Measurements from ENCODE around the gene MED9. TPM values are rescaled to one million over a fixed set of nuclear protein-coding genes. Genes with fewer than 3 reads are reported as not detected.

The MED9 gene
- total and polyA plus RNA-seq, 2 of the 8 experiments (the other 6 are each of a cell fraction or from before 2014, with no cell fraction given), result 15.8 to 19.7 TPM

- Histone ChIP-seq H2AFZ (ENCODE audit: low read length) (no peak overlapping the region), H4K91ac (replicated peaks; ENCODE audit: insufficient read length, low read length) (no peak overlapping the region), H4K5ac (ENCODE audit: insufficient read length, low read depth, low read length) (no peak overlapping the region), H3K18ac (ENCODE audit: extremely low read depth, low read length) (no peak overlapping the region), H3K14ac (ENCODE audit: insufficient read length) (no peak overlapping the region), H3K23ac (ENCODE audit: insufficient read length) (no peak overlapping the region), H3K4me3 (ENCODE audit: extremely low read depth in 1 of 4, insufficient read depth in 2 of 4, low read depth in 3 of 4, low read length in 4 of 4) (no peak overlapping the region), H2BK20ac (ENCODE audit: low read length) (no peak overlapping the region), H2BK15ac (ENCODE audit: low read length) (no peak overlapping the region), H2AK5ac (ENCODE audit: low read depth, low read length) (no peak overlapping the region), H3K79me2 (ENCODE audit: control insufficient read depth in 1 of 2, insufficient read depth in 2 of 2, low read length in 2 of 2) (no peaks in the 10 kb centered on the region), H3K79me1 (ENCODE audit: low read depth, low read length) (no peaks in the 10 kb centered on the region), H2BK5ac (ENCODE audit: low read depth, low read length) (no peak overlapping the region), H3K4me1 (replicated peaks in 1 of 4; ENCODE audit: control insufficient read depth in 3 of 4, insufficient read depth in 4 of 4, low read length in 3 of 4) (no peaks in the 10 kb centered on the region), H3K9me3 (ENCODE audit: insufficient read depth in 2 of 2, low read depth in 1 of 2, low read length in 1 of 2) (no peaks in the 10 kb centered on the region), H3K9ac (replicated peaks in 1 of 4; ENCODE audit: extremely low read depth in 1 of 4, low read depth in 3 of 4, low read length in 3 of 4) (no peak overlapping the region), H2BK120ac (replicated peaks; ENCODE audit: low read depth, low read length) (no peak overlapping the region), H3K4me2 (ENCODE audit: insufficient read depth in 1 of 2, low read depth in 2 of 2, low read length in 2 of 2) (no peak overlapping the region), H3K4ac (replicated peaks; ENCODE audit: insufficient read length, low read depth, low read length) (no peak overlapping the region), H2BK12ac (ENCODE audit: low read depth, low read length) (no peak overlapping the region), H3K36me3 (ENCODE audit: control insufficient read depth in 2 of 4, insufficient read depth in 4 of 4, low read length in 3 of 4) (no peaks in the 10 kb centered on the region), H3K23me2 (ENCODE audit: low read depth, low read length) (no peaks in the 10 kb centered on the region), H3K27me3 (replicated peaks in 1 of 4; ENCODE audit: control insufficient read depth in 3 of 4, extremely low read depth in 1 of 4, insufficient read depth in 3 of 4, low read length in 3 of 4) (no peaks in the 10 kb centered on the region; a peak in 2 of 7 replicates), H4K8ac (ENCODE audit: extremely low read depth, insufficient read depth, low read length) (no peak overlapping the region), H3K27ac (ENCODE audit: low read depth, low read length) (no peak overlapping the region), H4K20me1 (replicated peaks in 1 of 2; ENCODE audit: control insufficient read depth in 1 of 2, insufficient read depth in 2 of 2, low read length in 2 of 2) (no peaks in the 10 kb centered on the region), H3K56ac (replicated peaks; ENCODE audit: insufficient read length, low read depth, low read length) (no peak overlapping the region)
- 88% methylated on average over 5 of the region's 5 CpGs; no CpG with 5 or more reads in 1 of the 2 experiments for WGBS, 2 experiments (ENCODE audit: extremely low coverage in 1 of 2, insufficient coverage in 1 of 2, insufficient read length in 1 of 2, insufficient replicate concordance in 2 of 2, low coverage in 1 of 2, low lambda C conversion rate in 2 of 2, missing lambda C conversion rate in 1 of 2)
- POLR2A ChIA-PET (ENCODE audit: partially characterized antibody), result interaction anchor here (0.6 to 1.2 kb wide), 2 partner anchors 9 to 131 kb away, joined by 3 read pairs; no protein-coding TSS in a partner anchor
- FAIRE-seq (no peak), DNase-seq (ENCODE audit: low read depth in 1 of 2, low spot score in 2 of 2) (no peak)
- CTCF ChIA-PET (ENCODE audit: partially characterized antibody), result interaction anchor here (1.7 to 2.2 kb wide), 3 partner anchors 24 to 113 kb away, joined by 6 to 8 read pairs (median 6); no protein-coding TSS in a partner anchor
- TF ChIP-seq CTBP2 (IDR thresholded peaks at IDR 0.05; ENCODE audit: borderline replicate concordance, insufficient read depth, insufficient read length, low read length) (no peak), TBP (IDR thresholded peaks at IDR 0.05; ENCODE audit: low read depth, low read length) (no peak), SIX5 (IDR thresholded peaks at IDR 0.05; ENCODE audit: low read depth, low read length) (no peak), HDAC6 (IDR thresholded peaks at IDR 0.05; ENCODE audit: low read depth, low read length) (no peak), BCL11A (IDR thresholded peaks at IDR 0.05; ENCODE audit: low read depth in 2 of 2, low read length in 2 of 2) (no peak), EGR1 (IDR thresholded peaks at IDR 0.05; ENCODE audit: borderline replicate concordance, low read depth, low read length) (no peak), RAD21 (IDR thresholded peaks at IDR 0.05 in 1 of 2, conservative IDR thresholded peaks at IDR 0.05 in 1 of 2; ENCODE audit: low read depth in 2 of 2, low read length in 2 of 2) (no peak)
- TF ChIP-seq, protein P1, sequence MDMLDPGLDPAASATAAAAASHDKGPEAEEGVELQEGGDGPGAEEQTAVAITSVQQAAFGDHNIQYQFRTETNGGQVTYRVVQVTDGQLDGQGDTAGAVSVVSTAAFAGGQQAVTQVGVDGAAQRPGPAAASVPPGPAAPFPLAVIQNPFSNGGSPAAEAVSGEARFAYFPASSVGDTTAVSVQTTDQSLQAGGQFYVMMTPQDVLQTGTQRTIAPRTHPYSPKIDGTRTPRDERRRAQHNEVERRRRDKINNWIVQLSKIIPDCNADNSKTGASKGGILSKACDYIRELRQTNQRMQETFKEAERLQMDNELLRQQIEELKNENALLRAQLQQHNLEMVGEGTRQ (IDR thresholded peaks at IDR 0.05; ENCODE audit: low read length), result no peak
- TF ChIP-seq, protein P2, sequence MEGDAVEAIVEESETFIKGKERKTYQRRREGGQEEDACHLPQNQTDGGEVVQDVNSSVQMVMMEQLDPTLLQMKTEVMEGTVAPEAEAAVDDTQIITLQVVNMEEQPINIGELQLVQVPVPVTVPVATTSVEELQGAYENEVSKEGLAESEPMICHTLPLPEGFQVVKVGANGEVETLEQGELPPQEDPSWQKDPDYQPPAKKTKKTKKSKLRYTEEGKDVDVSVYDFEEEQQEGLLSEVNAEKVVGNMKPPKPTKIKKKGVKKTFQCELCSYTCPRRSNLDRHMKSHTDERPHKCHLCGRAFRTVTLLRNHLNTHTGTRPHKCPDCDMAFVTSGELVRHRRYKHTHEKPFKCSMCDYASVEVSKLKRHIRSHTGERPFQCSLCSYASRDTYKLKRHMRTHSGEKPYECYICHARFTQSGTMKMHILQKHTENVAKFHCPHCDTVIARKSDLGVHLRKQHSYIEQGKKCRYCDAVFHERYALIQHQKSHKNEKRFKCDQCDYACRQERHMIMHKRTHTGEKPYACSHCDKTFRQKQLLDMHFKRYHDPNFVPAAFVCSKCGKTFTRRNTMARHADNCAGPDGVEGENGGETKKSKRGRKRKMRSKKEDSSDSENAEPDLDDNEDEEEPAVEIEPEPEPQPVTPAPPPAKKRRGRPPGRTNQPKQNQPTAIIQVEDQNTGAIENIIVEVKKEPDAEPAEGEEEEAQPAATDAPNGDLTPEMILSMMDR (IDR thresholded peaks at IDR 0.05; ENCODE audit: control extremely low read depth in 1 of 3, insufficient read depth in 1 of 3, low read depth in 1 of 3, low read length in 3 of 3), result no peak
Observed at GRCh38 chr17:17467016-17467415, 9.8 kb upstream of the MED9 start.
